HG03571 (cell line): ENCODE results near the gene MED27.

Experiments
- ATAC-seq: cut with Tn5 transposase; IDR thresholded peaks from one replicate; pipeline ENCODE4 v1.9.1; 2021; ENCODE audit not compliant: unreplicated experiment

Gene MED27

GRCh38 chr9:131971482-131972074 is 108.1 kb downstream of the MED27 start:
- ATAC-seq, result no peak

GRCh38 chr9:131969469-131969989 is 110.1 kb downstream of the MED27 start:
- no peak for ATAC-seq

GRCh38 chr9:131968632-131969031 is 111.0 kb downstream of the MED27 start:
- ATAC-seq, result no peak

- ATAC-seq, result no peak
Observed at GRCh38 chr9:131965841-131966240, 113.8 kb downstream of the MED27 start.

GRCh38 chr9:131965103-131965502 is 114.6 kb downstream of the MED27 start:
- no peak for ATAC-seq

GRCh38 chr9:131963072-131964030 is 116.3 kb downstream of the MED27 start:
- no peak for ATAC-seq

GRCh38 chr9:131961496-131961880 is 118.2 kb downstream of the MED27 start:
- ATAC-seq, result no peak

GRCh38 chr9:131960851-131961495 is 118.7 kb downstream of the MED27 start:
- ATAC-seq, result no peak

GRCh38 chr9:131960311-131960710 is 119.4 kb downstream of the MED27 start:
- no peak for ATAC-seq

- ATAC-seq, result no peak
Observed at GRCh38 chr9:131959887-131960286, 119.8 kb downstream of the MED27 start.

GRCh38 chr9:131959056-131959455 is 120.6 kb downstream of the MED27 start:
- no peak for ATAC-seq

- no peak for ATAC-seq
Observed at GRCh38 chr9:131954299-131954698, 125.4 kb downstream of the MED27 start.

- ATAC-seq, result no peak
Observed at GRCh38 chr9:131951905-131952304, 127.8 kb downstream of the MED27 start.

- ATAC-seq, result no peak
Observed at GRCh38 chr9:131951155-131951554, 128.5 kb downstream of the MED27 start.

- no peak for ATAC-seq
Observed at GRCh38 chr9:131950487-131950886, 129.2 kb downstream of the MED27 start.

- no peak for ATAC-seq
Observed at GRCh38 chr9:131946180-131946579, 133.5 kb downstream of the MED27 start.

- ATAC-seq, result no peak
Observed at GRCh38 chr9:131943351-131943841, 136.3 kb downstream of the MED27 start.

GRCh38 chr9:131942146-131942720 is 137.4 kb downstream of the MED27 start:
- ATAC-seq, result no peak

GRCh38 chr9:131937451-131937850 is 142.2 kb downstream of the MED27 start:
- no peak for ATAC-seq

GRCh38 chr9:131936929-131937328 is 142.7 kb downstream of the MED27 start:
- no peak for ATAC-seq

- ATAC-seq, result no peak
Observed at GRCh38 chr9:131934673-131935072, 145.0 kb downstream of the MED27 start.
